ENCODE results near the gene CD244. TPM values are rescaled to one million over a fixed set of nuclear protein-coding genes. Genes with fewer than 3 reads are reported as not detected.

The CD244 gene
- total RNA-seq, 4 donors from 2014 or later: 0.52 to 1.2 TPM; not detected in 2

DNA sequence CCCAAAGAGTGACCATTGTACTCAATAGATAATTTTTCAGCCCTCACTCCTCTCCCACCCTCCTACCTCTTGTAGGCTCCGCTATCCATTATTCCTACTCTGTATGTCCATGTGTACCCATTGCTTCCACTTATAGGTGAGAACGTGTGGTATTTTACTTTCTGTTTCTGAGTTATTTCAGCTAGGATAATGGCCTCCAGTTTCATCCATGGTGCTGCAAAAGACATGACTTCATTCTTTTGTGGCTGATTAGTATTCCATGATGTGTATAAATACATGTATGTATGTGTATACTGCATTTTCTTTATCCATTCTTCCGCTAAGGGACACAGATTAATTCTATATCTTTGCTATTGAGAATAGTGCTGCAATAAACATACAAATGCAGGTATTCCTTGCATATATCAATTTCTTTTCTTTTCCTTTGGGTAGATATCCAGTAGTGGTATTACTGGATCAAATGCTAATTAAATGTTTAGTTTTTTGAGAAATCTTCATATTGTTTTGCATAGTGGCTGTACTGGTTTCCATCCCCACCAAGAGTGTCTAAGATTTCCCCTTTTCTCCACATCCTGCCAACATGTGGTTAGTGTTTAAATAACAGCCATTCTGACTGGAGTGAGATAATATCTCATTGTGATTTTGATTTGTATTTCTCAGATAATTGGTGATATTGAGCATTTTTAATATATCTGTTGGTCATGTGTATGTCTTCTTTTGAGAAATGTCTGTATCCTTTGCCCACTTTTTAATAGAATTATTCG is 61.9 kb downstream of the CD244 start:
- H3K36me3 ChIP-seq: no peaks in the 10 kb centered on the region
- no peaks in the 10 kb centered on the region for H3K27me3 ChIP-seq
- H3K4me3 ChIP-seq: no peak overlapping the region
- H3K27ac ChIP-seq: no peak overlapping the region
- no peaks in the 10 kb centered on the region for H3K9me3 ChIP-seq
- TF ChIP-seq, protein P1, sequence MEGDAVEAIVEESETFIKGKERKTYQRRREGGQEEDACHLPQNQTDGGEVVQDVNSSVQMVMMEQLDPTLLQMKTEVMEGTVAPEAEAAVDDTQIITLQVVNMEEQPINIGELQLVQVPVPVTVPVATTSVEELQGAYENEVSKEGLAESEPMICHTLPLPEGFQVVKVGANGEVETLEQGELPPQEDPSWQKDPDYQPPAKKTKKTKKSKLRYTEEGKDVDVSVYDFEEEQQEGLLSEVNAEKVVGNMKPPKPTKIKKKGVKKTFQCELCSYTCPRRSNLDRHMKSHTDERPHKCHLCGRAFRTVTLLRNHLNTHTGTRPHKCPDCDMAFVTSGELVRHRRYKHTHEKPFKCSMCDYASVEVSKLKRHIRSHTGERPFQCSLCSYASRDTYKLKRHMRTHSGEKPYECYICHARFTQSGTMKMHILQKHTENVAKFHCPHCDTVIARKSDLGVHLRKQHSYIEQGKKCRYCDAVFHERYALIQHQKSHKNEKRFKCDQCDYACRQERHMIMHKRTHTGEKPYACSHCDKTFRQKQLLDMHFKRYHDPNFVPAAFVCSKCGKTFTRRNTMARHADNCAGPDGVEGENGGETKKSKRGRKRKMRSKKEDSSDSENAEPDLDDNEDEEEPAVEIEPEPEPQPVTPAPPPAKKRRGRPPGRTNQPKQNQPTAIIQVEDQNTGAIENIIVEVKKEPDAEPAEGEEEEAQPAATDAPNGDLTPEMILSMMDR (IDR thresholded peaks at IDR 0.05): no peak
- TF ChIP-seq POLR2A (IDR thresholded peaks at IDR 0.05): no peak
- no peak for DNase-seq
- H3K4me1 ChIP-seq: no peaks in the 10 kb centered on the region
- intact Hi-C loops (cut with DNase I; ENCODE audit: low total_unique reads): no loop called here

DNA sequence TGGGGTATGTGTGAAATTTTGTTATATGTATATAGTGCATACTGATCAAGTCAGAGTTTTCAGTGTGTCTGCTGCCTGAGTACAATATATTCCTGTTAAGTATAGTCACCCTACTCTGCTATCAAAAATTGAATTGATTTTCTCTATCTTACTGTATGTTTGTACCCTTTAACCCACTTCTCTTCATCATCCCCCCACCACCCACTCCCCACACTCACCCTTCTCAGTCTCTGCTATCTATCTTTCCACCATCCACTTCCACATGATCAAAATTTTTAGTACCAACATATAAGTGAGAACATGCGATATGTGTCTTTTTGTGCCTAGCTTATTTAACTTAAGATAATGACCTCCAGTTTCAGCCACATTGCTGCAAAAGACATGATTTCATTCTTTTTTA is 62.5 kb downstream of the CD244 start:
- intact Hi-C loops (cut with DNase I; ENCODE audit: low total_unique reads): no loop called here

DNA sequence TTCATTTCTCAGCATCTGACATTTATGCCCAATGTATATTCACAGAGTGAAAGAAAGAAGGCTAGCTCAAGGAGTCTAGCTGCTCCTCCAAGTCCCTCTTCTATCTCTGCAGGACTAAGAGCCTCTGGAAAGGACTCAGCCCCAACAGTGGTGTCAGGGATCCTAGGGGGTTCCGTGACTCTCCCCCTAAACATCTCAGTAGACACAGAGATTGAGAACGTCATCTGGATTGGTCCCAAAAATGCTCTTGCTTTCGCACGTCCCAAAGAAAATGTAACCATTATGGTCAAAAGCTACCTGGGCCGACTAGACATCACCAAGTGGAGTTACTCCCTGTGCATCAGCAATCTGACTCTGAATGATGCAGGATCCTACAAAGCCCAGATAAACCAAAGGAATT is 63.0 kb downstream of the CD244 start:
- TF ChIP-seq, protein P1 (IDR thresholded peaks at IDR 0.05): no peak
- no peak for TF ChIP-seq POLR2A (IDR thresholded peaks at IDR 0.05)

More for the DNA sequence above, 62.5 kb downstream of the CD244 start:
- no peaks in the 10 kb centered on the region for H3K4me1 ChIP-seq
- DNase-seq: no peak
- H3K9me3 ChIP-seq: no peaks in the 10 kb centered on the region
- H3K4me3 ChIP-seq: no peak overlapping the region
- no peak overlapping the region for H3K27ac ChIP-seq
- H3K27me3 ChIP-seq: no peaks in the 10 kb centered on the region
- H3K36me3 ChIP-seq: no peaks in the 10 kb centered on the region
- TF ChIP-seq, protein P1 (IDR thresholded peaks at IDR 0.05): no peak
- TF ChIP-seq POLR2A (IDR thresholded peaks at IDR 0.05): no peak

DNA sequence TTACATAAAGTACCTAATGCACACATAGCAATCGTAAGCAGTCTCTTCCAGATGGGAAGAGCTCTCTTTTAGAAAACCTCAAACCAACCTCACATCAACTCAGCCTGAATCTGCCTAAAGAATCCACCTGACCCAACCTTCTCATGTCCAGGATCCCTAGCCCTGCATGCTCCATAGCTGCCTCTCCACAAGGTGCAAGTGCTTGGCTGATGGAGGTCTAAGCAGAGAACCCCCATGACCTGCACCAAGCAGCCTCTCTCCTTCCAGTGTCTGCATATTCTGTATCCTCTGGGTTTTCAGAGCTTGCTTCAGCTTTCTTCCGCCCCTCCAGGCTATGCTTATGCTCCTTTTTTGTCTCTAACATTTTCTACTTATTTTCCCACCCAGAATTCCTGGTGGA is 64.2 kb downstream of the CD244 start:
- Histone ChIP-seq H3K9me3 (no peaks in the 10 kb centered on the region), H3K36me3 (no peaks in the 10 kb centered on the region), H3K27ac (no peak overlapping the region), H3K27me3 (no peaks in the 10 kb centered on the region), H3K4me3 (no peak overlapping the region), H3K4me1 (no peaks in the 10 kb centered on the region)
- no peak for DNase-seq
- TF ChIP-seq POLR2A (IDR thresholded peaks at IDR 0.05): no peak
- TF ChIP-seq, protein P1 (IDR thresholded peaks at IDR 0.05): no peak
- intact Hi-C loops (cut with DNase I; ENCODE audit: low total_unique reads): no loop called here

More for the DNA sequence above, 63.0 kb downstream of the CD244 start:
- no peak overlapping the region for H3K27ac ChIP-seq
- H3K36me3 ChIP-seq: no peaks in the 10 kb centered on the region
- no peaks in the 10 kb centered on the region for H3K9me3 ChIP-seq
- no peak overlapping the region for H3K4me3 ChIP-seq
- no peak for DNase-seq
- intact Hi-C loops (cut with DNase I; ENCODE audit: low total_unique reads): no loop called here
- H3K4me1 ChIP-seq: no peaks in the 10 kb centered on the region
- H3K27me3 ChIP-seq: no peaks in the 10 kb centered on the region

DNA sequence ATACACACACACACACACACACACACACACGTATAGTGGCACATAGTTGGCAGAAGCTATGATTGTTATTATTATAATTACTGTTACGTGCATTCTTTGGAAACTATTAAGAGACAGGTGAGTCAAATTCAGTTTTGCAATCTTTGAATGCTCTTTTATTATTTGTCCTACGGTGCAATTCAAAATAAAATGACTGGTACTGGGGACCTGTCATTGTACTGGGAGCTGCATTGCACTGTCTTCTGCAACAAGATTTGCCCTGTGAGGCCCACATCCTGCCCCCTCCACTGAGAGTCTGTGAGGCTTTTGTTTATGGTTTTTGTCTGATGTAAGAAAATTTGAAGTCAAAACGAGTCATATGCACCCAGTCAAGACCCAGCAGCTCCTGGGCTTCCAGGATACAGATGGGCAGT is 64.8 kb downstream of the CD244 start:
- TF ChIP-seq POLR2A (IDR thresholded peaks at IDR 0.05): no peak
- TF ChIP-seq, protein P1 (IDR thresholded peaks at IDR 0.05): no peak
- Histone ChIP-seq H3K4me3 (no peak overlapping the region), H3K36me3 (no peaks in the 10 kb centered on the region), H3K4me1 (no peaks in the 10 kb centered on the region), H3K9me3 (no peaks in the 10 kb centered on the region), H3K27ac (no peak overlapping the region), H3K27me3 (no peaks in the 10 kb centered on the region)
- intact Hi-C loops (cut with DNase I; ENCODE audit: low total_unique reads): no loop called here
- DNase-seq: no peak
